Lung (tissue), 12 donors: ENCODE results near the gene ZNF618. TPM values are rescaled to one million over a fixed set of nuclear protein-coding genes. Genes with fewer than 3 reads are reported as not detected.

Experiments
- ATAC-seq: fragments of 200-7000 bp; cut with Tn5 transposase; one replicate; pipeline ENCODE4 v1.9.1; 2020; ENCODE audit warnings: moderate number of reproducible peaks; ENCODE audit not compliant: insufficient read depth, low FRiP score
- DNase-seq, 3 donors: peaks; one replicate each; pipeline ENCODE4 v3.0.0-alpha.2; 2013 to 2017
- H3K27ac ChIP-seq, 2 donors: one replicate each; pipeline ENCODE4 v1.5.1; 2013; ENCODE audit warnings: mild to moderate bottlenecking in 2 of 2, moderate library complexity in 2 of 2, control low read depth in 1 of 2, inconsistent platforms in 1 of 2, low read depth in 1 of 2, low read length in 1 of 2
- H3K27me3 ChIP-seq, 3 donors: one replicate each; pipeline ENCODE4 v1.5.1; 2013; ENCODE audit warnings: low read length in 2 of 3; ENCODE audit not compliant: control insufficient read depth in 3 of 3, insufficient read depth in 3 of 3
- H3K36me3 ChIP-seq, 4 donors: one replicate each; pipeline ENCODE4 v1.5.1; 2013; ENCODE audit warnings: low read length in 4 of 4, mild to moderate bottlenecking in 1 of 4, moderate library complexity in 1 of 4; ENCODE audit not compliant: control insufficient read depth in 4 of 4, insufficient read depth in 4 of 4
- H3K4me1 ChIP-seq, 5 donors: one replicate each; pipeline ENCODE4 v1.5.1; 2013; ENCODE audit warnings: low read length in 5 of 5, mild to moderate bottlenecking in 2 of 5, moderate library complexity in 1 of 5; ENCODE audit not compliant: control insufficient read depth in 5 of 5, insufficient read depth in 5 of 5
- H3K4me3 ChIP-seq: one replicate; pipeline ENCODE4 v1.5.1; 2013; ENCODE audit warnings: mild to moderate bottlenecking, control low read depth, moderate library complexity
- H3K9ac ChIP-seq, 2 donors: one replicate each; pipeline ENCODE4 v1.5.1; 2013; ENCODE audit warnings: low read length in 2 of 2, control low read depth in 1 of 2; ENCODE audit not compliant: insufficient read depth in 1 of 2
- H3K9me3 ChIP-seq, 4 donors: one replicate each; pipeline ENCODE4 v1.5.1; 2013; ENCODE audit warnings: low read length in 3 of 4, mild to moderate bottlenecking in 1 of 4, moderate library complexity in 1 of 4; ENCODE audit not compliant: control insufficient read depth in 4 of 4, insufficient read depth in 3 of 4
- CTCF ChIP-seq: IDR thresholded peaks from 2 replicates; pipeline ENCODE4 v1.5.1; 2012; ENCODE audit warnings: mild to moderate bottlenecking; ENCODE audit errors: control extremely low read depth, extremely low read depth
- WGBS, 2 donors: extraction: QIAGEN DNeasy Blood & Tissue Kit; methylation state at CpG; one replicate each; pipeline ENCODE4 v1.1.7; 2013; 5-methylcytosine and 5-hydroxymethylcytosine counted together
- polyA plus RNA-seq, 2 donors: library from polyadenylated mRNA; stranded (reverse); fragments of 200-250 nt; gene quantifications; one replicate each; pipeline ENCODE4 v1.2.1, GENCODE V29; 2013
- total RNA-seq, 2 donors: library from RNA; depleted of rRNA in 1 of 2; stranded (reverse); fragments of >200 nt in 1 of 2; gene quantifications; one replicate each; pipeline ENCODE4 v1.2.1, GENCODE V29; 2014 to 2021
- donor health status: control.
- donor health status: control.
- donor health status: Bipolar disorder and iron deficiency.
- donor health status: healthy.
- donor health status: DM: yes; HTN: yes; CAD: no.

ZNF618 gene
- total and polyA plus RNA-seq, 4 donors = 1.6 to 16.3 (median 6.0) TPM

GRCh38 chr9:113926211-113926610 lies 50.1 kb downstream of the ZNF618 start:
- ATAC-seq (no peak), DNase-seq (no peak)
- no peak overlapping the region for H3K4me3 ChIP-seq
- H3K4me1 ChIP-seq = peaks cover 0 to 7% (median 0%) of the 10 kb centered on the region in 5 donors
- peaks cover 0 to 18% (median 11%) of the 10 kb centered on the region in 4 donors for H3K9me3 ChIP-seq
- WGBS, 2 donors = 53 to 95% methylated on average over 1 of the region's 1 CpG
- H3K9ac ChIP-seq = no peak overlapping the region
- TF ChIP-seq CTCF = no peak
- peaks cover 0 to 5% (median 2%) of the 10 kb centered on the region in 4 donors for H3K36me3 ChIP-seq
- no peak overlapping the region for H3K27ac ChIP-seq
- no peaks in the 10 kb centered on the region for H3K27me3 ChIP-seq

GRCh38 chr9:113927277-113927676 lies 51.2 kb downstream of the ZNF618 start:
- Histone ChIP-seq H3K27ac (no peak overlapping the region), H3K9me3 (peaks cover 0 to 18% (median 11%) of the 10 kb centered on the region in 4 donors), H3K9ac (no peak overlapping the region), H3K4me1 (peaks cover 0 to 7% (median 0%) of the 10 kb centered on the region in 5 donors), H3K4me3 (no peak overlapping the region), H3K27me3 (no peaks in the 10 kb centered on the region), H3K36me3 (peaks cover 0 to 5% (median 2%) of the 10 kb centered on the region in 4 donors)
- no peak for ATAC-seq
- no peak for TF ChIP-seq CTCF
- no peak for DNase-seq
- 66 to 93% methylated on average over 2 of the region's 2 CpGs for WGBS, 2 donors

- no peak for ATAC-seq
- no peak overlapping the region for H3K27ac ChIP-seq
Observed at GRCh38 chr9:113928269-113928668, 52.2 kb downstream of the ZNF618 start.

More at GRCh38 chr9:113928269-113928668, 52.2 kb downstream of the ZNF618 start:
- 72 to 81% methylated on average over 3 of the region's 3 CpGs for WGBS, 2 donors
- Histone ChIP-seq H3K4me3 (no peak overlapping the region), H3K9me3 (peaks cover 0 to 18% (median 11%) of the 10 kb centered on the region in 4 donors), H3K36me3 (peaks cover 0 to 5% (median 2%) of the 10 kb centered on the region in 4 donors), H3K4me1 (peaks cover 0 to 11% (median 0%) of the 10 kb centered on the region in 5 donors), H3K9ac (no peak overlapping the region), H3K27me3 (no peaks in the 10 kb centered on the region)
- no peak for DNase-seq
- no peak for TF ChIP-seq CTCF
